Thyroid gland (tissue), 4 donors: ENCODE measurements around the gene CARNS1. TPM values are rescaled to one million over a fixed set of nuclear protein-coding genes. Genes with fewer than 3 reads are reported as not detected.

Source experiments
- DNase-seq, 2 donors: peaks; one replicate each; pipeline ENCODE4 v3.0.0-alpha.2; 2019
- H3K27ac ChIP-seq, 3 donors: fragments of 200-600 bp; sonication (generic); 1 replicate in 2 of 3; 2 replicates in 1 of 3; pipeline ENCODE4 v1.5.1; 2016 to 2019; ENCODE audit warnings: mild to moderate bottlenecking in 1 of 3, moderate library complexity in 1 of 3
- H3K27me3 ChIP-seq: fragments of 200-600 bp; sonication (generic); one replicate; pipeline ENCODE4 v1.5.1; 2019
- H3K36me3 ChIP-seq, 2 donors: fragments of 200-600 bp; sonication (generic); one replicate each; pipeline ENCODE4 v1.5.1; 2016 to 2019
- H3K4me1 ChIP-seq, 2 donors: fragments of 200-600 bp; sonication (generic); one replicate each; pipeline ENCODE4 v1.5.1; 2017 to 2019
- H3K4me3 ChIP-seq, 3 donors: fragments of 200-600 bp; sonication (generic); replicated peaks in 1 of 3; 1 replicate in 2 of 3; 2 replicates in 1 of 3; pipeline ENCODE4 v1.5.1; 2016; ENCODE audit warnings: mild to moderate bottlenecking in 1 of 3
- H3K9me3 ChIP-seq: fragments of 200-600 bp; sonication (generic); one replicate; pipeline ENCODE4 v1.5.1; 2017
- POLR2A ChIP-seq, 2 donors: fragments of 450-650 bp; IDR thresholded peaks; one replicate each; pipeline ENCODE4 v1.6.1; 2017; ENCODE audit warnings: antibody characterized with exemption in 2 of 2, mild to moderate bottlenecking in 2 of 2, moderate library complexity in 1 of 2
- WGBS, 2 donors: methylation state at CpG; one replicate each; pipeline ENCODE4 v1.1.5; 2017; 5-methylcytosine and 5-hydroxymethylcytosine counted together
- intact Hi-C: fragments of 100-400 bp; cut with DNase I; formaldehyde crosslinking; loops from one replicate; pipeline ENCODE4 v1.15.1; 2023
- total RNA-seq, 4 donors: library from RNA; depleted of rRNA; stranded (reverse); fragments of >200 nt; gene quantifications; one replicate each; pipeline ENCODE4 v1.2.3, GENCODE V29; 2016
- TF ChIP-seq, protein P1 (sequence below), 6 experiments: fragments of 200-600 bp in 3 of 6; fragments of 450-650 bp in 3 of 6; sonication (generic) in 3 of 6; IDR thresholded peaks; one replicate each; pipeline ENCODE4 v1.5.1; 2016 to 2019; ENCODE audit warnings: antibody characterized with exemption in 6 of 6, mild to moderate bottlenecking in 2 of 6, inconsistent platforms in 1 of 6, moderate library complexity in 1 of 6

Gene CARNS1
- total RNA-seq, 4 donors from 2014 or later = 3.8 to 9.8 (median 5.9) TPM

DNA sequence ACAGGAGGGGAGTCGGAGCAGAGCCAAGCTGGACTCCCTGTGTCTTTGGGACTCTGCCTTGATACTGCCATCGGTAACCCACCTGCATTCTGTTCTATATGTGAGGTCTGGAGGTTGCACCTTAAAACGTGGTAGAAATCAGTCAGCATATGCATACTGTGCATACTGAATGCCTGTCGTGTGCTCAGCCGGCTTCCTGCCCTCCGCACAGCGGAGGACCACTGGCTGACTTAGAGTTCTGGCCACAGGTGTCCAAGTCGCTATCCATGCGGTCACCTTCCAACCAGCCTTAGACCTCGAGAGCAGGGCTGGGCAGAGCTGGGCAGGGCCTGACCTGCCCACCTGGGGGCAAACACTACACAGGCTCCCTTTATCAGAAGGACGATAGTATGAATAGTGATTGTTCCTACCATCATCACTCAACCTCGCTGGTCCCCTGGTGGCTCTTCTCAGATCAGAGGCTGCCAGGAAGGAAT lies 7.8 kb upstream of the CARNS1 start:
- Histone ChIP-seq H3K9me3 (no peaks in the 10 kb centered on the region), H3K27ac (no peak overlapping the region), H3K27me3 (no peaks in the 10 kb centered on the region), H3K4me3 (no peak overlapping the region), H3K36me3 (no peaks in the 10 kb centered on the region), H3K4me1 (peaks cover 16 to 53% of the 10 kb centered on the region in 2 donors)
- 72 to 88% methylated on average over 9 to 11 of the region's 12 CpGs for WGBS, 2 donors
- DNase-seq = no peak
- intact Hi-C loops = no loop called here
- TF ChIP-seq, protein P1, sequence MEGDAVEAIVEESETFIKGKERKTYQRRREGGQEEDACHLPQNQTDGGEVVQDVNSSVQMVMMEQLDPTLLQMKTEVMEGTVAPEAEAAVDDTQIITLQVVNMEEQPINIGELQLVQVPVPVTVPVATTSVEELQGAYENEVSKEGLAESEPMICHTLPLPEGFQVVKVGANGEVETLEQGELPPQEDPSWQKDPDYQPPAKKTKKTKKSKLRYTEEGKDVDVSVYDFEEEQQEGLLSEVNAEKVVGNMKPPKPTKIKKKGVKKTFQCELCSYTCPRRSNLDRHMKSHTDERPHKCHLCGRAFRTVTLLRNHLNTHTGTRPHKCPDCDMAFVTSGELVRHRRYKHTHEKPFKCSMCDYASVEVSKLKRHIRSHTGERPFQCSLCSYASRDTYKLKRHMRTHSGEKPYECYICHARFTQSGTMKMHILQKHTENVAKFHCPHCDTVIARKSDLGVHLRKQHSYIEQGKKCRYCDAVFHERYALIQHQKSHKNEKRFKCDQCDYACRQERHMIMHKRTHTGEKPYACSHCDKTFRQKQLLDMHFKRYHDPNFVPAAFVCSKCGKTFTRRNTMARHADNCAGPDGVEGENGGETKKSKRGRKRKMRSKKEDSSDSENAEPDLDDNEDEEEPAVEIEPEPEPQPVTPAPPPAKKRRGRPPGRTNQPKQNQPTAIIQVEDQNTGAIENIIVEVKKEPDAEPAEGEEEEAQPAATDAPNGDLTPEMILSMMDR (IDR thresholded peaks at IDR 0.05) = no peak
- TF ChIP-seq POLR2A (IDR thresholded peaks at IDR 0.05) = no peak

GRCh38 chr11:67408437-67409200 lies 6.9 kb upstream of the CARNS1 start:
- Histone ChIP-seq H3K27me3 (no peaks in the 10 kb centered on the region), H3K36me3 (no peaks in the 10 kb centered on the region), H3K27ac (no peak overlapping the region), H3K4me3 (no peak overlapping the region), H3K9me3 (no peaks in the 10 kb centered on the region), H3K4me1 (peaks cover 9 to 46% of the 10 kb centered on the region in 2 donors)
- TF ChIP-seq, protein P1 (IDR thresholded peaks at IDR 0.05) = no peak
- TF ChIP-seq POLR2A (IDR thresholded peaks at IDR 0.05) = no peak
- WGBS, 2 donors = 70 to 89% methylated on average over 6 to 11 of the region's 18 CpGs
- intact Hi-C loops = no loop called here
- no peak for DNase-seq

DNA sequence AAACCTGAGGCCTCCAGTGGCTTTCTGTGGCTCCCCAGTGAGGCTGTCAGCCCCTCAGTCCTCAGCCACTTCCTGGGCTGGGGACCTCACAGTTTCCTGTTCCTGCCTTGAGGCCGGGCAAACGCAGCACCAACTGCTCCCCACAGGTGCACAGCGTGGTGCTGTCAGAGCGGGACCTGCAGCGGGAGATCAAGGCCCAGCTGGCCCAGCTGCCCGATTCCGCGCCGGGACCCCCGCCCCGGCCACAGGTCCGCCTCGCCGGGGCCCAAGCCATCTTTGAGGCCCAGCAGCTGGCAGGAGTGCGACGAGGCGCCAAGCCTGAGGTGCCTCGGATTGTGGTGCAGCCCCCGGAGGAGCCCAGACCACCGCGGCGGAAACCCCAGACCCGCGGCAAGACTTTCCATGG lies 6.2 kb upstream of the CARNS1 start:
- peak in 1 of 2 donors; percentile 24 for DNase-seq
- no peaks in the 10 kb centered on the region for H3K36me3 ChIP-seq
- no peak overlapping the region for H3K4me3 ChIP-seq
- H3K4me1 ChIP-seq = peaks cover 3 to 39% of the 10 kb centered on the region in 2 donors
- H3K27me3 ChIP-seq = no peaks in the 10 kb centered on the region
- TF ChIP-seq POLR2A (IDR thresholded peaks at IDR 0.05) = no peak
- TF ChIP-seq, protein P1 (IDR thresholded peaks at IDR 0.05) = no peak
- intact Hi-C loops = no loop called here
- 42 to 75% methylated on average over 5 to 21 of the region's 24 CpGs for WGBS, 2 donors
- H3K9me3 ChIP-seq = no peaks in the 10 kb centered on the region
- H3K27ac ChIP-seq = no peak overlapping the region

DNA sequence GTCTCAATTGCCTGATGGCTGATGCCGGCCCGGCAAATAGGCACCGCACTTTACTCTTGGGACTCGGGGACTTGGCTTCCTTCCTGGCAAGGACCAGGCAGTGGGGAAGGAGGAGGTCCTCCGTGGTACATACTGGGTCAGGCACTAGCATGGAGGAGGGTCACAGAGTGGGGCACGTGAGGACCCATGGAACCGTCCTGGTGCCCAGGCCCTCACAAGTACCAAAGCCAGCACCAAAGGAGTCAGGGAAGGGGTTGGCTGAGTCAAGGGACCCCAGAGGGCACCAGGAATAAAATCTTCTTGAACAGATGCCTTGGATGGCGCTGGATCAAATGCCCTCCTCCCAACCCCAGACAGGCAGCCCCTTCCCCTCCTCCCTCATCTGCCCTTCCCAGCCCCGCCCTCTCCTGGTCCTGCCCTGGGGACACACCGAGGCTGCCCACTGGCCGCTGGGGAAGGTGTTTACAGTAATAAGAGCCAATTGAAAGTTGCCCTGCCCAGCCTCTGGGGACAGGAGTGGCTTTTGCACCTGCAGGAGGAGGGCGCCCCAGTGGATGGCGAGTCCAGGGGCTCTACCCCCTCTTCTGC lies 5.6 kb upstream of the CARNS1 start:
- TF ChIP-seq, protein P1 (IDR thresholded peaks at IDR 0.05) = no peak
- no peak for TF ChIP-seq POLR2A (IDR thresholded peaks at IDR 0.05)
- Histone ChIP-seq H3K9me3 (no peaks in the 10 kb centered on the region), H3K27me3 (no peaks in the 10 kb centered on the region), H3K36me3 (no peaks in the 10 kb centered on the region), H3K4me1 (peaks cover 0 to 36% of the 10 kb centered on the region in 2 donors), H3K27ac (no peak overlapping the region), H3K4me3 (no peak overlapping the region)
- peak; percentile 53 to 62 for DNase-seq
- intact Hi-C loops = no loop called here
- 47 to 54% methylated on average over 6 to 13 of the region's 13 CpGs for WGBS, 2 donors

DNA sequence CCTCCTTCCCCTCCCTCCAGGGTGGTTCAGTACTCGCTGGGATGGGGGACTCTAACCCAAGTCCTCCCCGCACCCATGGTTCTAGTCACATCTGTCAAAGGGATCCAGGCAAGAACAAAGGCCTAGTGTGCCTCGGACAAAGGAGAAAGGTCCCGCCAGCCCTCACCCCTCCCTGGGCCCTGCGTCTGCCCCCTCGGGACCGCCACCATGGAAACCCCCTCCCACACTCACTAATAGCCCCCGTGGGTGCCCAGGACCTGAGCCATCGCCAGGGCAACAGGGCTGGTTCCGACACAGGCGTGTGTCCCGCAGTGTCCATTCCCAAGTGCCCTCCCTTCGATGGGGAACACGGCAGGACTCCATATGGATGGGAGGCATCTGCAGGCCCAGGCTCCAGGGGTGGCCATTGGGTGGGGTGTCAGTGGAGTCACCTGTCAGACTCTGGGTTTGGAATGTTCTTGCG lies 5.1 kb upstream of the CARNS1 start:
- no peaks in the 10 kb centered on the region for H3K36me3 ChIP-seq
- DNase-seq = no peak
- 61 to 71% methylated on average over 5 to 14 of the region's 15 CpGs for WGBS, 2 donors

More for the DNA sequence above, 5.1 kb upstream of the CARNS1 start:
- H3K4me3 ChIP-seq = no peak overlapping the region
- H3K27me3 ChIP-seq = no peaks in the 10 kb centered on the region
- H3K27ac ChIP-seq = no peak overlapping the region
- intact Hi-C loops = no loop called here
- H3K4me1 ChIP-seq = peaks cover 0 to 38% of the 10 kb centered on the region in 2 donors
- TF ChIP-seq POLR2A (IDR thresholded peaks at IDR 0.05) = no peak
- TF ChIP-seq, protein P1 (IDR thresholded peaks at IDR 0.05) = no peak
- H3K9me3 ChIP-seq = no peaks in the 10 kb centered on the region
